Peyer's patch (tissue), 4 donors: Measurements from ENCODE around the gene HJV.

Experiments used
- CTCF ChIP-seq, 6 experiments: fragments of 450-650 bp in 4 of 6; fragments of 200-600 bp in 2 of 6; sonication (generic) in 1 of 6; IDR thresholded peaks; one replicate each; pipeline ENCODE4 v1.5.1; 2017 to 2019; ENCODE audit warnings: antibody characterized with exemption in 6 of 6, mild to moderate bottlenecking in 3 of 6, moderate library complexity in 1 of 6
- POLR2A ChIP-seq, 2 donors: fragments of 450-650 bp; IDR thresholded peaks; one replicate each; pipeline ENCODE4 v1.5.1; 2017; ENCODE audit warnings: antibody characterized with exemption in 2 of 2, mild to moderate bottlenecking in 2 of 2, moderate library complexity in 2 of 2

- TF ChIP-seq CTCF (IDR thresholded peaks at IDR 0.05) (no peak), POLR2A (IDR thresholded peaks at IDR 0.05) (no peak)
Measured at GRCh38 chr1:146051452-146051851, 29.9 kb upstream of the HJV start.
